Stimulated activated CD8-positive, alpha-beta memory T cell treated with anti-CD3 and anti-CD28 coated beads, Interleukin-2, amount 100 ng/mL, for 48 hours (primary cell): ENCODE measurements around the gene ANKRD42.
"Not testable (repeated sequence)": the region's sequence is repeated elsewhere in the genome, so short reads cannot be mapped to it uniquely, and the experiment has no call there.

Experiments used
- DNase-seq, 2 donors: peaks; one replicate each; pipeline ENCODE4 v3.0.0-alpha.2; 2020; ENCODE audit warnings: low read depth in 2 of 2

The ANKRD42 gene

GRCh38 chr11:83172551-83172950 lies 21.0 kb upstream of the ANKRD42 start:
- DNase-seq = no peak

GRCh38 chr11:83174008-83174407 lies 19.5 kb upstream of the ANKRD42 start:
- no peak for DNase-seq

GRCh38 chr11:83175815-83176214 lies 17.7 kb upstream of the ANKRD42 start:
- no peak for DNase-seq

GRCh38 chr11:83181815-83182214 lies 11.7 kb upstream of the ANKRD42 start:
- DNase-seq = no peak

- DNase-seq = no peak
Measured at GRCh38 chr11:83185767-83186166, 7.7 kb upstream of the ANKRD42 start.

- no peak for DNase-seq
Measured at GRCh38 chr11:83187465-83187864, 6.0 kb upstream of the ANKRD42 start.

- DNase-seq = no peak
Measured at GRCh38 chr11:83191491-83191890, 2.0 kb upstream of the ANKRD42 start.

- DNase-seq = no peak
Measured at GRCh38 chr11:83191986-83192385, 1.5 kb upstream of the ANKRD42 start.

GRCh38 chr11:83192606-83193245 lies 786 bp upstream of the ANKRD42 start:
- DNase-seq = no peak

- peak; percentile 32 to 40 for DNase-seq
Measured at GRCh38 chr11:83194281-83195142, 1.0 kb downstream of the ANKRD42 start.

GRCh38 chr11:83195143-83195466 lies 1.6 kb downstream of the ANKRD42 start:
- no peak for DNase-seq

GRCh38 chr11:83195649-83196048 lies 2.1 kb downstream of the ANKRD42 start:
- DNase-seq = no peak

- DNase-seq = no peak
Measured at GRCh38 chr11:83200035-83200434, 6.5 kb downstream of the ANKRD42 start.

- DNase-seq = no peak
Measured at GRCh38 chr11:83205608-83206185, 12.2 kb downstream of the ANKRD42 start.

GRCh38 chr11:83206221-83206620 lies 12.7 kb downstream of the ANKRD42 start:
- DNase-seq = no peak

GRCh38 chr11:83206771-83207382 lies 13.4 kb downstream of the ANKRD42 start:
- DNase-seq = not testable (repeated sequence)

- DNase-seq = no peak
Measured at GRCh38 chr11:83219095-83219494, 25.6 kb downstream of the ANKRD42 start.

- DNase-seq = no peak
Measured at GRCh38 chr11:83220260-83220659, 26.7 kb downstream of the ANKRD42 start.

- no peak for DNase-seq
Measured at GRCh38 chr11:83221694-83222093, 28.2 kb downstream of the ANKRD42 start.

GRCh38 chr11:83222499-83222898 lies 29.0 kb downstream of the ANKRD42 start:
- DNase-seq = no peak

- DNase-seq = no peak
Measured at GRCh38 chr11:83223457-83223856, 29.9 kb downstream of the ANKRD42 start.

GRCh38 chr11:83235825-83236224 lies 42.3 kb downstream of the ANKRD42 start:
- DNase-seq = no peak

GRCh38 chr11:83238111-83238510 lies 44.6 kb downstream of the ANKRD42 start:
- DNase-seq = no peak
